ENCODE data around the gene AP5M1.
"Not testable (repeated sequence)": the region's sequence is repeated elsewhere in the genome, so short reads cannot be mapped to it uniquely, and the experiment has no call there.

AP5M1 gene

DNA sequence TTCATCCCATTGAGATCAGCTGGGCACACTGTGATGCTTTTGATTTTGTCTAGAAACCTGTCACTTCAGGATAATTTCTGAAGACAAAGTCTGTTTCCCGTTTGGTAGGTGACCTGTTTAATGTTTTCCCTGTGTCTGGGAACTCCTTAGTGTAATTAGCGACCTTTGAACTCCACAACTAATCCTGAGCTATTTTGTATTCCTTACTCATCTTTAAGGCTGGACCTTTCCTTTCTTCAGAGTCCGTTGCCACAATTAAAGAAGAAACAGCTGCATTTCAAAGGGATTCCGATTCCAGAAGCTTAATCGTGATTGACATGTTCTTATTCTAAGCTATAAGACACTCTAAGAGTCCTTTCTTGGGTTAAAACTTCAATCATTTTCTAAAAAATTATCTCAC lies 22.0 kb downstream of the AP5M1 start:
- no peak for DNase-seq (ENCODE audit: low spot score)

DNA sequence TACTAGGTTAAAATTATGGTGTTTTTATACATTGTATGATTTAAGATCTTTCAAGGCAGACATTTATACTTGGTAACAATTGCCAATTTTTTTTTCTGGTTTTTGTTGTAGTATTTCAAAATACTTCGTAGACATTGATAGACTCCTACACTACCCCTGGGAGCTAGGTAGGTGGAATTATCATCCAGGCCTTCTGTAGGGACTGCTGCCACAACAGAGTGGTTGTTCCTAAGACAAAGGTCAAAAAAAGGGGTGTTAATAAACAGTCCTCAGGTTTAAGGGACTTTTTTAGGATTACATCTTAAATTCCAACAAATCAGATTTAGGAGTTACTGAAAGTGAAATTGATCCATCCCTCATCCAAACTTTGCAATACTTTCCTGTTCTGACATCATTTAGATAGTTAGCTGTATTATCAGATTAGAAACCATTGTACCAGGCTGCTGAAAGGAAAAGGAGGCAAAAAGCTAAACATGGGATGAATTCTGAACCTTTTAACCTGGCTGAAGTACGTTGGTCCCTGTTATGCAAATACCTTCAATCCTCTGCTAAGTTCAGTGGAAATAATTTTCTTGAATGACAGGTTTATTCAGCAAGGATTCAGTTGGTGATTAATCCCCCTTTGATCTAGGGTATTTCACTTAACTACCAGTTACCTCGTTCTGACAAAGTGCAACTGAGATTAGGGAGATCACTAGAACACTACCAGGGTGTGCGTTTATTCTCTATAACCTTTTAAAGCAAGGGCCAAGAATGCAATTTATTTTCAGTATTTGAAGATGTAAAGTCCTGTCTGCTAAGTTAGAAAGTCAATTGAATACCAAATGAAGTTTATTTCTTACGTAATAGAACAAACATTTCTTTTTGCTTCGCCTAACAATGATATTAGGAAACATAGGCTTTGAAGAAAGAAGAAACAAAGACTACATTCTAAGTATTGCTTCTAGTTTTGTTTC lies 23.2 kb downstream of the AP5M1 start:
- DNase-seq (ENCODE audit: low spot score) (no peak), FAIRE-seq (peak; percentile 20)

More for the DNA sequence above, 22.0 kb downstream of the AP5M1 start:
- no peak for FAIRE-seq

GRCh38 chr14:57293866-57294837 lies 25.4 kb downstream of the AP5M1 start:
- no peak for DNase-seq (ENCODE audit: low spot score)
- FAIRE-seq: peak; percentile 56

DNA sequence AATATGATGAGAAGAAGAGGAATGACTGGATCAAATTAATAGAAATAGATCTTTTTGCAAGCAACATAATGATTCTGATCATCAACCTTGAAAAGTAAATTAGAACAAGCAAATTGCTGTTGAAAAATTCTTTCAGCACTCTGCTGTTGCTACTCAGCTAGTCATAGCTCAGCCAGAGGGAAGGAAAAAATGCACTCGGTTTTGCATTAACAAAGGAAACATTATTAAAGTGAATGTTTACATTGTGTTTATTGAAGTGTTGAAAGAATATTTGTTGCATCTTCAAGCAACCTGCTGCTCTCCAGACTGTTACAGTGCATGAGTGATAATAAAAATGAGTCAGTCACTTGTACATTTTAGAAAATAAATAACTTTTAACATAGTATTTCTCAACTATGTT lies 26.5 kb downstream of the AP5M1 start:
- DNase-seq (ENCODE audit: low spot score) (no peak), FAIRE-seq (no peak)

DNA sequence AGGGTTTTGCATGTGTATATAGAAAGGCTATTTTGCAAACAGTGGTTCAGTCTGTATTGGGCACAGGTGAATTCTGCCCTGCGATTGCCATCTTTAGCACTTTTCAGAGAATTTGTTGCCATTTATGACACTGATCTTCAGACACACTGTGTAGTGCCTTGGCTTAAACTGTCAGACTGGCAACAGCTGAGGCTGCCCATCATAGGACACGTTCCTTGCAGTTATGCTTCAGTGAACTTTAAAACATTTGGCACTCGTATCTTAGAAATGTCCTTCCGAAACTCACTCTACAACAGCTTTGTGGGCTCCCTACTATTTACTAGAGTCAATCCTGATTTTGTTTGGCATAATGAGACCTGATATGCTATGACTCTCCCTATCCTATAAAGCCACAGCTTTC lies 29.1 kb downstream of the AP5M1 start:
- no peak for DNase-seq (ENCODE audit: low spot score)
- peak; percentile 81 for FAIRE-seq

GRCh38 chr14:57299511-57299910 lies 30.7 kb downstream of the AP5M1 start:
- FAIRE-seq (no peak), DNase-seq (ENCODE audit: low spot score) (no peak)

GRCh38 chr14:57302883-57303282 lies 34.1 kb downstream of the AP5M1 start:
- DNase-seq (ENCODE audit: low spot score): no peak
- FAIRE-seq: no peak

DNA sequence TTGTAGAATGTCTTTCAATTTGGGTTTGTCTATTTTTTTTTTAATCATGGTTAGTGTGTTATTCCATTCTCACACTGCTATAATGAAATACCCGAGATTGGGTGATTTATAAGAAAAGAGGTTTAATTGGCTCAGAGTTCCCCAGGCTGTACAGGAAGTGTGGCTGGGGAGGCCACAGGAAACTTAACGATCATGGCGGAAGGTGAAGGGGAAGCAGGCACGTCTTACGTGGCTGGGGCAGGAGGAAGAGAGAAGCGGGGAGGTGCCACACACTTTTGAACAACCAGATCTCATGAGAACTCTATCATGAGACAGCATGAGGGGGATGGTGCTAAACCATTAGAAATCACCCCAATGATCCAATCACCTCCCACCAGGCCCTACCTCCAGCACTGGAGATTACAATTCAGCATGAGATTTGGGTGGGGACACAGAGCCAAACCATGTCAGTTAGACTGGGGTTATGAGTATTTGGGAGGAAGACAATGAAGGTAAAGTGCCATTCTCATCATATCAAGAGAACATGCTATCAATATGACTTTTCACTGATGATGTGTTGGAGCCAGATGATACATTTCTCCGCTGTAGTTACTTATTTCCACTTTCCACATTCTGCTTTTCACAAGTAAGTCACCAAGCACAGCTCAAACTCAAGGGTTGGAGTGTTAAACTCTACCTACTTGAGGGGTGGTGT lies 45.8 kb downstream of the AP5M1 start:
- DNase-seq (ENCODE audit: low spot score) (no peak), FAIRE-seq (peak; percentile 27)

DNA sequence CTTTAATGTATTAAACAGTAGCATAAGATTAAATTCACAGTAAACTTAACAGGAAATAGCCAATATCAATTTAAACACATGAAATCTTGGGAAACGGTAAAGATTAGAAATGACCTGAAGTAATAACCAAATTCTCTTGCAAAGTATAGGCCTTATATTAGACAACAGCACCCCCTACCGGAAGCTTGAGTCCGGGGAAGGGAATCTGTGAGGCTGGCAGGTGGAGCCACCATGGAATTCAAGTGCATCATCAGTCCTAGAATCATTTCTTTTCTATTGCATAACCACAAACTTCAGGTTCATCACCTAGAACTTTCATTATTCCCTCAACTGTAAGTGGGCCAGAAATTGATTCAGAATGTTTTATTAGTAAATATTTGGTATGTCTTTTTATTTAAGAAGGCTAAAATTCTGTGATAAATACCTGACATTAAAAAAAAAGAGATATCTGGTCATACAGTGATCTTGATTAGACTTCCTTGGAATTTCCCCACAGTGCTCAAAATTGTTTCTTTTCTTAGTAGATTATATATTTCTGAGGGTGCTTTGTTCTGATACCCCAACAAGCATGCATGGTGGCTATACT lies 48.6 kb downstream of the AP5M1 start:
- FAIRE-seq: no peak
- DNase-seq (ENCODE audit: low spot score): peak; percentile 82

DNA sequence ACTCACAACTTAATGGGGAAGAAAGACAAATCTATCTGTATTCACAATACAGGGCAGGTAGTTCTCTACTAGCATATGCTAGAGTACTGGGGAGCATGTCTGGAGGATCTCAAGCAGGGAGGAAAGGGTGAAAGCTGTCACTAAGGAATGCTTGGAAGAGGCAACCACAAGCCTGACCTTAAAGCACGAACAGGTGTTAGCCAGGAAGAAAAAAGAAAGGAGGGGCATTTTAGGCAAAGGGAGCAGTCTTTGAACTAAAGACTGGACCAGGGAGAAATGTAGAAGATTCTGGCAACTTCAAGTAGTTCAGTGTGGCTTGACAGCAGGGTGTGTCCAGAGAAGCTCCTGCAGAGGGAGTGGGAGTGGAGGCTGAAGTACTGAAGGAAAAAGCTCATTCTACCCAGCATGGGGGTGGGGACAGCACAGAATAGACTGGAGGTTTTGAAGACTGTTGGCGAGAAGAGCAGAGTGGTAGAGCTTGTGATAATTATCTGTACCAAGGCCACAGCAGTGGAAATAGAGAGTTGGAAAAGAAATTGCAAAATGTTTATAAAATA lies 50.9 kb downstream of the AP5M1 start:
- peak; percentile 37 for FAIRE-seq

DNA sequence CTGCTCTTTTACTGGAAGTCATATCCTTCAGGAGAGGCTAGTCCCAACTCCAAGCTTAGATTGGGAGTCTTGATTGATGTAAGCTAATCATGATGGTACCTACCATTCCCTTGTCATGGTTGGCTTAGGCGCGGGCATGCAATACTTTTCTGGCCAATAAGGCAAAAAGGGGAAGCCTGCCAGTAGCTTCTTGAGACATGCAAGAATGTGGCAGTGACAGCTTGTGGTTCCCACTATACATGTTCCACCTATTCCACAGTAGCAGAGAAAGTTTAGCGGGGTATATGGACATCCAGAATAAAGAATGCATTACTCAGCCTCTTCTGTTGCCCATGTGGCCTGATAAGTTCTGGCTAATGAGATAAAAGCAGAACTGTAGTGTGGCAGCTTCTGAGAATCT lies 55.0 kb downstream of the AP5M1 start:
- FAIRE-seq: peak; percentile 75
- DNase-seq (ENCODE audit: low spot score): no peak

More for the DNA sequence above, 50.9 kb downstream of the AP5M1 start:
- peak; percentile 26 for DNase-seq (ENCODE audit: low spot score)

GRCh38 chr14:57326253-57326652 lies 57.5 kb downstream of the AP5M1 start:
- no peak for FAIRE-seq
- no peak for DNase-seq (ENCODE audit: low spot score)

GRCh38 chr14:57329833-57330232 lies 61.1 kb downstream of the AP5M1 start:
- DNase-seq (ENCODE audit: low spot score) (no peak), FAIRE-seq (no peak)

DNA sequence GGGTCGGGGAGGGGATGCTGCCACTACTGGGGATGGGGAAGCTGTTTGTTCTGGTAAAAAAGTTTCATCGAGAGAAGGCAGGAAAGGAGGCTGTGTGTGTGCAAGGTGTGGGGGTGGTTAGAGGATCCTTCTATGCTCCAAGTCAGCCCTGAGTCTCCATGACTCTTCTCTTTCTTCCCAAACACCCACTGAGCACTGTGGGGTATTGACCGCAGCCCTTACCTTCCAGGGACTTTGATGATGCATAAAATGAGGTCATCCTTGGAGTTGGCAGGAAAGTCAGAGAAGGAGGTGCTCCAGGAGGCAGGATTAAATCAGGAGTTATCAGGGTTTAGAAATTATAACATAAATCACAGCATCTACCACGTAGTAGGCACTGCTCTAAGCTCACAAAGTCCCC lies 63.7 kb downstream of the AP5M1 start:
- FAIRE-seq: peak; percentile 86

GRCh38 chr14:57333726-57334125 lies 65.0 kb downstream of the AP5M1 start:
- not testable (repeated sequence) for DNase-seq (ENCODE audit: low spot score); FAIRE-seq

More for the DNA sequence above, 63.7 kb downstream of the AP5M1 start:
- not testable (repeated sequence) for DNase-seq (ENCODE audit: low spot score)

DNA sequence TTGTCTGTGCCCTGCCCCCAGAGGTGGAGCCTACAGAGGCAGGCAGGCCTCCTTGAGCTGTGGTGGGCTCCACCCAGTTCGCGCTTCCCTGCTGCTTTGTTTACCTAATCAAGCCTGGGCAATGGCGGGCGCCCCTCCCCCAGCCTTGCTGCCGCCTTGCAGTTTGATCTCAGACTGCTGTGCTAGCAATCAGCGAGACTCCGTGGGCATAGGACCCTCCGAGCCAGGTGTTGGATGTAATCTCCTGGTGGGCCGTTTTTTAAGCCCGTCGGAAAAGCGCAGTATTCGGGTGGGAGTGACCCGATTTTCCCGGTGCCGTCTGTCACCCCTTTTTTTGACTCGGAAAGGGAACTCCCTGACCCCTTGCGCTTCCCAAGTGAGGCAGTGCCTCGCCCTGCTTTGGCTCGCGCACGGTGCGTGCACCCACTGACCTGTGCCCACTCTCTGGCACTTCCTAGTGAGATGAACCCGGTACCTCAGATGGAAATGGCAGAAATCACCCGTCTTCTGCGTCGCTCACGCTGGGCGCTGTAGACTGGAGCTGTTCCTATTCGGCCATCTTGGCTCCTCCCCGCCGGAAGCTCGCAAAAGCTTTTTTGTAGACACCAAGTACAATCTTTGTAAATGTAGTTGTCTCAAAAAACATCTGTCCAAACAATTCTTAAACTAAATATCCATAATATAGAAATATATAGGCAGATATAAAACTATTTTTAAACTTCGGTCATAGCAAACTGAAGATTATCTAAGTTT lies 75.0 kb downstream of the AP5M1 start:
- not testable (repeated sequence) for FAIRE-seq; DNase-seq (ENCODE audit: low spot score)

- DNase-seq (ENCODE audit: low spot score): no peak
- no peak for FAIRE-seq
These were observed 76.3 kb downstream of the AP5M1 start for GRCh38 chr14:57345106-57345505.

GRCh38 chr14:57346741-57347140 lies 78.0 kb downstream of the AP5M1 start:
- no peak for DNase-seq (ENCODE audit: low spot score)
- peak; percentile 68 for FAIRE-seq
